HepG2 (cell line): Measurements from ENCODE around the gene ZNF211. TPM values are rescaled to one million over a fixed set of nuclear protein-coding genes. Genes with fewer than 3 reads are reported as not detected.

Experiments
- ATF1 ChIP-seq: IDR thresholded peaks from 2 replicates; pipeline ENCODE4 v1.6.1; 2016; ENCODE audit warnings: mild to moderate bottlenecking, control low read depth
- KLF12 ChIP-seq: sonication (generic); formaldehyde crosslinking; IDR thresholded peaks from 2 replicates; pipeline ENCODE4 v1.4.0; 2020; ENCODE audit warnings: missing genetic modification reagents, borderline replicate concordance
- KLF13 ChIP-seq: sonication (generic); formaldehyde crosslinking; IDR thresholded peaks from 2 replicates; pipeline ENCODE4 v1.4.0; 2020; ENCODE audit warnings: mild to moderate bottlenecking, missing genetic modification reagents
- NPAS2 ChIP-seq: sonication (generic); formaldehyde crosslinking; IDR thresholded peaks from 2 replicates; pipeline ENCODE4 v1.8.0; 2022; ENCODE audit warnings: mild to moderate bottlenecking, missing genetic modification reagents, borderline replicate concordance
- RXRB ChIP-seq: IDR thresholded peaks from 2 replicates; pipeline ENCODE4 v1.6.1; 2016; ENCODE audit warnings: borderline replicate concordance, missing genetic modification reagents, missing compliant biosample characterization
- SPEN ChIP-seq: sonication (generic); formaldehyde crosslinking; IDR thresholded peaks from 2 replicates; pipeline ENCODE4 v1.5.1; 2020; ENCODE audit warnings: low read depth, mild to moderate bottlenecking, missing genetic modification reagents
- ZFP41 ChIP-seq: sonication (generic); formaldehyde crosslinking; IDR thresholded peaks from 2 replicates; pipeline ENCODE4 v1.4.0; 2020; ENCODE audit warnings: mild to moderate bottlenecking, missing genetic modification reagents, borderline replicate concordance
- ZFY ChIP-seq: sonication (generic); formaldehyde crosslinking; IDR thresholded peaks from 2 replicates; pipeline ENCODE4 v1.4.0; 2020; ENCODE audit warnings: missing genetic modification reagents
- ZNF143 ChIP-seq: sonication (generic); formaldehyde crosslinking; IDR thresholded peaks from 2 replicates; pipeline ENCODE4 v1.4.0; 2020; ENCODE audit warnings: missing genetic modification reagents
- ZNF160 ChIP-seq: sonication (generic); formaldehyde crosslinking; IDR thresholded peaks from 2 replicates; pipeline ENCODE4 v1.8.0; 2022; ENCODE audit warnings: mild to moderate bottlenecking, inconsistent platforms, missing genetic modification reagents
- ZNF333 ChIP-seq: sonication (generic); formaldehyde crosslinking; IDR thresholded peaks from 2 replicates; pipeline ENCODE4 v1.4.0; 2020; ENCODE audit warnings: mild to moderate bottlenecking, missing genetic modification reagents, borderline replicate concordance
- ZNF709 ChIP-seq: sonication (generic); formaldehyde crosslinking; IDR thresholded peaks from 2 replicates; pipeline ENCODE4 v1.5.0; 2020; ENCODE audit warnings: mild to moderate bottlenecking, missing genetic modification reagents
- ZNF747 ChIP-seq: sonication (generic); formaldehyde crosslinking; IDR thresholded peaks from 2 replicates; pipeline ENCODE4 v1.8.1; 2023; ENCODE audit warnings: missing genetic modification reagents, mild to moderate bottlenecking, borderline replicate concordance
- ZNF766 ChIP-seq: sonication (generic); formaldehyde crosslinking; IDR thresholded peaks from 2 replicates; pipeline ENCODE4 v1.5.0; 2020; ENCODE audit warnings: missing genetic modification reagents, borderline replicate concordance
- ZNF776 ChIP-seq: sonication (generic); formaldehyde crosslinking; IDR thresholded peaks from 2 replicates; pipeline ENCODE4 v1.4.0; 2020; ENCODE audit warnings: mild to moderate bottlenecking, missing genetic modification reagents
- ZSCAN9 ChIP-seq: IDR thresholded peaks from 2 replicates; pipeline ENCODE4 v1.6.1; 2016; ENCODE audit warnings: borderline replicate concordance
- polyA plus RNA-seq, 8 experiments: library from polyadenylated mRNA; depleted of rRNA in 3 of 8; stranded (reverse) in 7 of 8; unstranded in 1 of 8; fragments of >200 nt; fragmentation: Illumina TruSeq in 4 of 8; extraction: Trizol in 4 of 8; gene quantifications; 2 replicates each; pipeline versions ENCODE4 v1.2.1 to v1.2.3, GENCODE V29; 2011 to 2016; ENCODE audit warnings: low read depth in 4 of 8, missing spikeins in 1 of 8, mixed read lengths in 1 of 8; ENCODE audit not compliant: insufficient read depth in 1 of 8
- total RNA-seq, 5 experiments: library from RNA; depleted of rRNA; stranded (reverse); fragments of >200 nt; fragmentation: Illumina TruSeq; extraction: Trizol; gene quantifications; 2 replicates each; pipeline ENCODE4 v1.2.3, GENCODE V29; 2016; ENCODE audit warnings: low read depth in 1 of 5
- TF ChIP-seq, protein P1 (sequence below): sonication (generic); formaldehyde crosslinking; IDR thresholded peaks from 2 replicates; pipeline ENCODE4 v1.8.0; 2022; ENCODE audit warnings: missing genetic modification reagents, mild to moderate bottlenecking, inconsistent platforms, borderline replicate concordance
- TF ChIP-seq, protein P2 (sequence below): sonication (generic); formaldehyde crosslinking; IDR thresholded peaks from 2 replicates; pipeline ENCODE4 v1.5.0; 2020; ENCODE audit warnings: missing genetic modification reagents
- TF ChIP-seq, protein P3 (sequence below): sonication (generic); formaldehyde crosslinking; IDR thresholded peaks from 2 replicates; pipeline ENCODE4 v1.4.0; 2020; ENCODE audit warnings: mild to moderate bottlenecking, missing genetic modification reagents
- TF ChIP-seq, protein P4 (sequence below), 2 experiments: sonication (generic) in 1 of 2; formaldehyde crosslinking in 1 of 2; IDR thresholded peaks; 2 replicates each; pipeline versions ENCODE4 v1.6.1 to v1.9.0; 2014 to 2022; ENCODE audit warnings: antibody characterized with exemption in 1 of 2, borderline replicate concordance in 1 of 2, inconsistent platforms in 1 of 2, low read depth in 1 of 2, missing genetic modification reagents in 1 of 2

The ZNF211 gene
- total and polyA plus RNA-seq, 2 of the 13 experiments (the other 11 are each of a cell fraction or from before 2014, with no cell fraction given): 9.9 to 11.2 TPM

DNA sequence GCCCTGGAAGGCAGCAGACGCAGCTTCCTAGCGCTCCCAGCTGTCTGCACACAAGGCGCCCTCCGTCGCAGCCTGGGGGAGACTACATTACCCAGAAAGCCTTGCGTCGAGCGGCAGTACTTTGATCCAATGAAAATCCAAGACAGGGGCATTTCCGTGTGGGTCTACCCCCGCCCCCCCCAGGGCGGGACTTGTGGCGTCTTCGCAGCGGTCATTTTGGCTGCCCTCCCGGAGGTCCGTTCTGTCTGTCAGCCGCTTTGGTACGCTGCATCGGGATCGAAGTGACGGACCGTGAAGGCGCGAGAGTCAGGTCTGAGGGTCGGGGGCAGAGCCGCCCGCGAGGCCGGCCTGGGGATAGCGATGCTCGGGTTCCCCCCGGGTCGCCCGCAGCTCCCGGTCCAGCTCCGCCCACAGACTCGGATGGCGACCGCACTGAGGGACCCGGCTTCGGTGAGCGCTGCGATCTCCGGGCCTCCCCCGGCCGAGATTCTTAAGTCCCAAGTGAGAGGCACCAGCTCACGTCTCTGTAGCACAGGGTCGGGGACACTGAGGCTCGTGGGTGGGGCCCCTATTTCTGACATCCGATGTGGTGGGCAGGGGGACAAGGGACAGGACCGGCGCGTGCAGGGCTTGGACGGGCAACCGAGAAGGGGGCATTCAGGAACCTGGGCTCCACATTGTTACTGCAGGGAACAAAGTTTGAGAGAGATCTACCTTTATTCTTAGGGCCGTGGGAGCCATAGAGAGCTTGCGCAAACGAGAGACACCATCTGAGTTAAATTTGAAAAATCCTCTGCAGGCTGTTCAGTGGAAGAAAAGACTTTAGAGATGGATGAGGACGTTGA, at the start of gene ZNF211 (continued):
- TF ChIP-seq, protein P1, sequence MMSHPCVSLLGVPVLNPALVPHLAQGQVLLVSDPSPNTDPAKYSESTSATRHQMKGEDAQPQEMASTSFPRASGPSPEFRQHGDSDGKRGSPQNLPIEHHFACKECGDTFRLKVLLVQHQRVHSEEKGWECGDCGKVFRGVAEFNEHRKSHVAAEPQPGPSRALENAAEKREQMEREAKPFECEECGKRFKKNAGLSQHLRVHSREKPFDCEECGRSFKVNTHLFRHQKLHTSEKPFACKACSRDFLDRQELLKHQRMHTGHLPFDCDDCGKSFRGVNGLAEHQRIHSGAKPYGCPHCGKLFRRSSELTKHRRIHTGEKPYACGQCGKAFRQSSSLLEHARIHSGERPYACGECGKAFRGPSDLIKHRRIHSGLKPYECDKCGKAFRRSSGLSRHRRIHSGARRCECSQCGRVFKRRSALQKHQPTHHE (CRISPR knock-in tag): no peak
- TF ChIP-seq ZNF766 (no peak), ZNF160 (CRISPR knock-in tag) (peak; percentile 56; the same call in 1 of the 2 replicates), ZNF709 (CRISPR knock-in tag) (no peak), KLF13 (no peak), NPAS2 (no peak), ZNF143 (peak; percentile 96), ZNF333 (CRISPR knock-in tag) (peak; percentile 45; the same call in 1 of the 2 replicates), ZSCAN9 (CRISPR knock-in tag) (peak; percentile 88), KLF12 (CRISPR knock-in tag) (0 out of 2 replicates have a peak, but pooled peaks have one; percentile 25), SPEN (CRISPR knock-in tag) (peak; percentile 82), RXRB (CRISPR knock-in tag) (peak; percentile 46; the same call in 1 of the 2 replicates), ATF1 (no peak; the same call in 1 of the 2 replicates), ZFY (peak; percentile 52; the same call in 1 of the 2 replicates), ZNF776 (CRISPR knock-in tag) (peak; percentile 20; the same call in 1 of the 2 replicates), ZNF747 (CRISPR knock-in tag) (no peak), ZFP41 (no peak)
- TF ChIP-seq, protein P2, sequence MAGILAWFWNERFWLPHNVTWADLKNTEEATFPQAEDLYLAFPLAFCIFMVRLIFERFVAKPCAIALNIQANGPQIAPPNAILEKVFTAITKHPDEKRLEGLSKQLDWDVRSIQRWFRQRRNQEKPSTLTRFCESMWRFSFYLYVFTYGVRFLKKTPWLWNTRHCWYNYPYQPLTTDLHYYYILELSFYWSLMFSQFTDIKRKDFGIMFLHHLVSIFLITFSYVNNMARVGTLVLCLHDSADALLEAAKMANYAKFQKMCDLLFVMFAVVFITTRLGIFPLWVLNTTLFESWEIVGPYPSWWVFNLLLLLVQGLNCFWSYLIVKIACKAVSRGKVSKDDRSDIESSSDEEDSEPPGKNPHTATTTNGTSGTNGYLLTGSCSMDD (CRISPR knock-in tag): no peak
- TF ChIP-seq, protein P3, sequence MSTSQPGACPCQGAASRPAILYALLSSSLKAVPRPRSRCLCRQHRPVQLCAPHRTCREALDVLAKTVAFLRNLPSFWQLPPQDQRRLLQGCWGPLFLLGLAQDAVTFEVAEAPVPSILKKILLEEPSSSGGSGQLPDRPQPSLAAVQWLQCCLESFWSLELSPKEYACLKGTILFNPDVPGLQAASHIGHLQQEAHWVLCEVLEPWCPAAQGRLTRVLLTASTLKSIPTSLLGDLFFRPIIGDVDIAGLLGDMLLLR (CRISPR knock-in tag): no peak
- TF ChIP-seq, protein P4, sequence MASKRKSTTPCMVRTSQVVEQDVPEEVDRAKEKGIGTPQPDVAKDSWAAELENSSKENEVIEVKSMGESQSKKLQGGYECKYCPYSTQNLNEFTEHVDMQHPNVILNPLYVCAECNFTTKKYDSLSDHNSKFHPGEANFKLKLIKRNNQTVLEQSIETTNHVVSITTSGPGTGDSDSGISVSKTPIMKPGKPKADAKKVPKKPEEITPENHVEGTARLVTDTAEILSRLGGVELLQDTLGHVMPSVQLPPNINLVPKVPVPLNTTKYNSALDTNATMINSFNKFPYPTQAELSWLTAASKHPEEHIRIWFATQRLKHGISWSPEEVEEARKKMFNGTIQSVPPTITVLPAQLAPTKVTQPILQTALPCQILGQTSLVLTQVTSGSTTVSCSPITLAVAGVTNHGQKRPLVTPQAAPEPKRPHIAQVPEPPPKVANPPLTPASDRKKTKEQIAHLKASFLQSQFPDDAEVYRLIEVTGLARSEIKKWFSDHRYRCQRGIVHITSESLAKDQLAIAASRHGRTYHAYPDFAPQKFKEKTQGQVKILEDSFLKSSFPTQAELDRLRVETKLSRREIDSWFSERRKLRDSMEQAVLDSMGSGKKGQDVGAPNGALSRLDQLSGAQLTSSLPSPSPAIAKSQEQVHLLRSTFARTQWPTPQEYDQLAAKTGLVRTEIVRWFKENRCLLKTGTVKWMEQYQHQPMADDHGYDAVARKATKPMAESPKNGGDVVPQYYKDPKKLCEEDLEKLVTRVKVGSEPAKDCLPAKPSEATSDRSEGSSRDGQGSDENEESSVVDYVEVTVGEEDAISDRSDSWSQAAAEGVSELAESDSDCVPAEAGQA (IDR thresholded peaks at IDR 0.05; ENCODE audit: low read depth): peak; percentile 63; the same call in 1 of the 2 replicates
- TF ChIP-seq, protein P4 (CRISPR knock-in tag; IDR thresholded peaks at IDR 0.05; ENCODE audit: borderline replicate concordance): no peak
